Retinal pigment epithelial cell (primary cell): ENCODE data around the gene FTCD.

ENCODE experiments used
- DNase-seq: peaks from one replicate; pipeline ENCODE4 v3.0.0-alpha.2; 2010; ENCODE audit warnings: low read depth
- H3K4me3 ChIP-seq: 2 replicates; pipeline ENCODE4 v1.5.1; 2011; ENCODE audit warnings: mild to moderate bottlenecking, low read length, control low read depth, moderate library complexity
- CTCF ChIP-seq: conservative IDR thresholded peaks from 2 replicates; pipeline ENCODE4 v1.5.1; 2011; ENCODE audit warnings: low read depth, low read length, control low read depth, inconsistent platforms

FTCD gene

GRCh38 chr21:46097336-46098293 lies 57.8 kb downstream of the FTCD start, which contains the start of gene COL6A2:
Gene COL6A2 (plus strand): TSS chr21:46098112.
- DNase-seq: no peak
- no peak for TF ChIP-seq CTCF
- H3K4me3 ChIP-seq: no peak within 1 kb of the TSS

- TF ChIP-seq CTCF: no peak
- DNase-seq: no peak
- no peak overlapping the region for H3K4me3 ChIP-seq
Observed at GRCh38 chr21:46096596-46097335, 58.6 kb downstream of the FTCD start.

- DNase-seq: no peak
- H3K4me3 ChIP-seq: no peak overlapping the region
- TF ChIP-seq CTCF: no peak
Observed at GRCh38 chr21:46095814-46096595, 59.4 kb downstream of the FTCD start.

- TF ChIP-seq CTCF: no peak
- H3K4me3 ChIP-seq: no peak overlapping the region
- DNase-seq: no peak
Observed at GRCh38 chr21:46095083-46095719, 60.2 kb downstream of the FTCD start.

- DNase-seq: no peak
- no peak for TF ChIP-seq CTCF
Observed at GRCh38 chr21:46094401-46095082, 60.8 kb downstream of the FTCD start.

More at GRCh38 chr21:46094401-46095082, 60.8 kb downstream of the FTCD start:
- no peak overlapping the region for H3K4me3 ChIP-seq
